MCF 10A (cell line): Measurements from ENCODE around the gene SYT11. TPM values are rescaled to one million over a fixed set of nuclear protein-coding genes. Genes with fewer than 3 reads are reported as not detected.

Experiments
- BruUV-seq: library from RNA; stranded (reverse); fragments of 400-500 nt; replicated peaks from 2 replicates; lab custom pipeline; 2021; lab: Mats Ljungman, UMichigan
- CTCF ChIA-PET: fragments of 300-600 bp; sonication (Branson Sonifier 250); formaldehyde crosslinking; extraction: SDS; loops from one replicate; lab custom pipeline; 2021; ENCODE audit warnings: antibody characterized with exemption, inconsistent platforms; lab: Yijun Ruan, JAX
- POLR2A ChIA-PET: fragments of 300-600, 350-650 bp; sonication (Branson Sonifier 250); formaldehyde crosslinking; extraction: SDS; loops from one replicate; lab custom pipeline; 2020; ENCODE audit warnings: antibody characterized with exemption, inconsistent platforms; lab: Yijun Ruan, JAX
- DNase-seq: peaks from one replicate; pipeline ENCODE4 v3.0.0-alpha.2; 2018; ENCODE audit not compliant: unreplicated experiment
- H3K27ac Mint-ChIP-seq: one replicate; pipeline ENCODE4 v1.8.0; 2022; ENCODE audit warnings: mild to moderate bottlenecking, low read depth, mixed read lengths; ENCODE audit not compliant: unreplicated experiment
- H3K27me3 Mint-ChIP-seq: one replicate; pipeline ENCODE4 v1.8.0; 2022; ENCODE audit warnings: mixed read lengths; ENCODE audit not compliant: insufficient read depth, unreplicated experiment
- H3K36me3 Mint-ChIP-seq: one replicate; pipeline ENCODE4 v1.8.0; 2022; ENCODE audit warnings: mild to moderate bottlenecking, moderate library complexity, mixed read lengths; ENCODE audit not compliant: insufficient read depth, unreplicated experiment
- H3K4me1 Mint-ChIP-seq: one replicate; pipeline ENCODE4 v1.8.0; 2022; ENCODE audit warnings: mixed read lengths; ENCODE audit not compliant: insufficient read depth, unreplicated experiment
- H3K4me3 Mint-ChIP-seq: one replicate; pipeline ENCODE4 v1.8.0; 2022; ENCODE audit warnings: mild to moderate bottlenecking, moderate library complexity, mixed read lengths; ENCODE audit not compliant: unreplicated experiment
- H3K9me3 Mint-ChIP-seq: one replicate; pipeline ENCODE4 v1.8.0; 2022; ENCODE audit warnings: mixed read lengths; ENCODE audit not compliant: unreplicated experiment
- CTCF ChIP-seq: fragments of 200-600 bp; IDR thresholded peaks from one replicate; pipeline ENCODE4 v1.8.0; 2022; ENCODE audit warnings: antibody characterized with exemption, mild to moderate bottlenecking; ENCODE audit not compliant: unreplicated experiment
- intact Hi-C: fragments of 100-400 bp; cut with micrococcal nuclease; formaldehyde crosslinking; loops from 2 replicates; pipeline ENCODE4 v1.14.1; 2022
- total RNA-seq: library from RNA; stranded (reverse); gene quantifications from 2 replicates; pipeline ENCODE4 v1.2.3, GENCODE V29; 2022

The SYT11 gene
- total RNA-seq, 1 experiment from 2014 or later, result 0.14 TPM

- Mint-ChIP-seq H3K9me3 (no peaks in the 10 kb centered on the region), H3K36me3 (no peaks in the 10 kb centered on the region), H3K27me3 (no peaks in the 10 kb centered on the region), H3K4me3 (no peak overlapping the region), H3K27ac (no peak overlapping the region), H3K4me1 (peaks cover 11% of the 10 kb centered on the region)
- intact Hi-C loops, result no loop called here
- no peak for DNase-seq
- BruUV-seq, result no TSS peak
- POLR2A ChIA-PET, result interaction anchor here (1.5 kb wide), 1 partner anchor 29 kb away, joined by 3 read pairs; the partner anchor contains the start of gene SYT11
- CTCF ChIA-PET, result interaction anchor here (0.5 to 0.9 kb wide), 2 partner anchors 14 to 152 kb away, joined by 3 to 4 read pairs; no protein-coding TSS in a partner anchor
- no peak for TF ChIP-seq CTCF
Measured at GRCh38 chr1:155888481-155888880, 29.1 kb downstream of the SYT11 start.

GRCh38 chr1:155889566-155889965, 30.2 kb downstream of the SYT11 start:
- no TSS peak for BruUV-seq
- ChIA-PET CTCF (interaction anchor here (0.6 to 1.5 kb wide), 4 partner anchors 11 to 205 kb away, joined by 3 to 7 read pairs (median 4); no protein-coding TSS in a partner anchor), POLR2A (interaction anchor here (0.8 to 1.5 kb wide), 3 partner anchors 27 to 41 kb away, joined by 3 read pairs; partner anchors contain the start of gene SYT11)
- intact Hi-C loops, result no loop called here
- no peak for TF ChIP-seq CTCF
- Mint-ChIP-seq H3K27ac (no peak overlapping the region), H3K4me3 (no peak overlapping the region), H3K27me3 (no peaks in the 10 kb centered on the region), H3K36me3 (no peaks in the 10 kb centered on the region), H3K4me1 (peaks cover 16% of the 10 kb centered on the region), H3K9me3 (no peaks in the 10 kb centered on the region)
- no peak for DNase-seq

GRCh38 chr1:155890251-155890650, 30.9 kb downstream of the SYT11 start:
- Mint-ChIP-seq H3K4me3 (no peak overlapping the region), H3K9me3 (no peaks in the 10 kb centered on the region), H3K4me1 (peaks cover 16% of the 10 kb centered on the region), H3K27me3 (no peaks in the 10 kb centered on the region), H3K27ac (no peak overlapping the region), H3K36me3 (no peaks in the 10 kb centered on the region)
- intact Hi-C loops, result no loop called here
- TF ChIP-seq CTCF, result no peak
- ChIA-PET CTCF (interaction anchor here (1.5 kb wide), 1 partner anchor 21 kb away, joined by 3 read pairs; no protein-coding TSS in a partner anchor), POLR2A (interaction anchor here (0.6 to 0.9 kb wide), 3 partner anchors 28 to 611 kb away, joined by 3 read pairs; no protein-coding TSS in a partner anchor)
- no TSS peak for BruUV-seq
- no peak for DNase-seq

- peak; percentile 62 for DNase-seq
- no TSS peak for BruUV-seq
- ChIA-PET POLR2A (interaction anchor here (0.8 to 3.4 kb wide), 15 partner anchors 9 to 221 kb away, joined by 3 to 46 read pairs (median 5); partner anchors contain the start of genes GON4L, KHDC4, RIT1 and SYT11), CTCF (interaction anchor here (0.8 to 1.4 kb wide), 2 partner anchors 10 to 350 kb away, joined by 5 read pairs; no protein-coding TSS in a partner anchor)
- Mint-ChIP-seq H3K4me3 (peak overlapping the region; percentile 53), H3K27me3 (no peaks in the 10 kb centered on the region), H3K9me3 (no peaks in the 10 kb centered on the region), H3K27ac (peak overlapping the region; percentile 93), H3K36me3 (peaks cover 21% of the 10 kb centered on the region), H3K4me1 (peaks cover 16% of the 10 kb centered on the region)
- intact Hi-C loops, result loop anchor here (2.0 kb wide), 1 partner anchor 34 kb away; the partner anchor contains the start of gene SYT11
- no peak for TF ChIP-seq CTCF
Measured at GRCh38 chr1:155892796-155893195, 33.4 kb downstream of the SYT11 start.
